HG03378 (cell line): ENCODE results near the gene ZNF780B.

Experiments used
- ATAC-seq: cut with Tn5 transposase; IDR thresholded peaks from one replicate; pipeline ENCODE4 v1.9.1; 2021; ENCODE audit warnings: mild to moderate bottlenecking, moderate library complexity; ENCODE audit not compliant: unreplicated experiment

Gene ZNF780B

DNA sequence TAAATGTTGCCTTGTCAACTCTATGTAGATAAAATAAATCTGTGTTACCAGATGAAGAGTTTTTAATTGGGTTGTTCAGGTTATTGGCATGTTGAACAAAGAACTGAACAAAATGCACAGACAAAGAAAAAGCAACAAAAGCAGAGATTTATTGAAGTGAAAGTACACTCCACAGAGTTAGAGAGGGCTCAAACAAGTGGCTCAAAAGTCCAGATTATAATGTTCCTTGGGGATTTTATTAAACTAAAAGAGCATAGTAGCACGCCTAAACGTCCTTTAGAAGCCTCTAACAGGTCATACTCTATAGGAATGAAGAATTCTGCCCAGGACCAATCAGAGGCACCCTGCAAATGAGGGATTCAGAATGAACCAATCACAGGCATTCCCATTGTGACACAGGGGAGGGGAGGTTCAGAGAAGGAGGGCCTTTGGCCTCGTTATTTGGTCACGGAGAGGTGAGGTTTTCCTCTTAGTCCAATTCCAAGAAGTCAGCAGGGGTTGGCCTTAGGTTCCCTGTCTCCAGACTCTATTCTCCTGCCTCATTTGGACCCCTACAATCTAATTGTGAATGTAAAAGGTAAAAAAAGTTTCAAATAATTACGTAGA lies 72.2 kb downstream of the ZNF780B start:
- ATAC-seq: no peak

DNA sequence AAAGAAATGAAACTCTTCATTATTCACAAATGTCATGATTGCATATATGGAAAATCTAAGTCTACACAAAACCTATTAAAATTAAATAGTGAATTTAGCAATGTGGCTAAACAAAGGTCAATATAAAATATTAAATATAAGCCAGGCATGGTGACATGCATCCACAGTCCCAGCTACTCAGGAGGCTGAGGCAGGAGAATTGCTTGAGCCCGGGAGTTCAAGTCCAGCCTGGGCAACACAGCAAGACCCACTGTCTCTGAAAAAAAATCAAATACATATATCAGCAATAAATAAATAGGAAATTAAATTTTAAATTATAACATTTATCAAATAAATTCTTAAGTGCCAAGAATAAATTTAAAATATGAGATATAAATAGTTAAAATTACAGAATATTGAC lies 73.1 kb downstream of the ZNF780B start:
- no peak for ATAC-seq
